Stimulated activated CD4-positive, alpha-beta T cell treated with anti-CD3 and anti-CD28 coated beads, TNF-alpha, amount 100 ng/mL, for 48 hours (primary cell): ENCODE results near the gene PEX11B.

Experiments
- DNase-seq, 3 donors: peaks; one replicate each; pipeline ENCODE4 v3.0.0-alpha.2; 2020; ENCODE audit warnings: low read depth in 3 of 3

Gene PEX11B

GRCh38 chr1:145908653-145909052 is 9.9 kb downstream of the PEX11B start:
- DNase-seq = no peak

- DNase-seq = no peak
These were observed 11.4 kb downstream of the PEX11B start for GRCh38 chr1:145906954-145907753.

GRCh38 chr1:145901312-145902021 is 17.1 kb downstream of the PEX11B start:
- no peak for DNase-seq

GRCh38 chr1:145898756-145899155 is 19.8 kb downstream of the PEX11B start:
- no peak for DNase-seq

GRCh38 chr1:145897969-145898368 is 20.5 kb downstream of the PEX11B start:
- DNase-seq = no peak

- DNase-seq = no peak
These were observed 23.0 kb downstream of the PEX11B start for GRCh38 chr1:145895471-145895870.

GRCh38 chr1:145893306-145894055 is 25.0 kb downstream of the PEX11B start:
- DNase-seq = no peak

GRCh38 chr1:145892486-145893087 is 25.9 kb downstream of the PEX11B start:
- DNase-seq = no peak

GRCh38 chr1:145891587-145892485 is 26.7 kb downstream of the PEX11B start:
- peak in 1 of 3 donors; percentile 17 for DNase-seq

- no peak for DNase-seq
These were observed 27.4 kb downstream of the PEX11B start for GRCh38 chr1:145891143-145891542.

GRCh38 chr1:145889722-145890121 is 28.8 kb downstream of the PEX11B start:
- no peak for DNase-seq

- no peak for DNase-seq
These were observed 30.9 kb downstream of the PEX11B start for GRCh38 chr1:145887631-145888030.

GRCh38 chr1:145886816-145887215 is 31.7 kb downstream of the PEX11B start:
- no peak for DNase-seq

GRCh38 chr1:145886390-145886789 is 32.1 kb downstream of the PEX11B start:
- DNase-seq = no peak

- DNase-seq = peak; percentile 74 to 87 (median 74)
These were observed 32.7 kb downstream of the PEX11B start, which contains the start of gene ANKRD35 for GRCh38 chr1:145885738-145886287. Gene ANKRD35 (minus strand): TSS chr1:145885866. CDS start chr1:145885758, 108 bp downstream.

GRCh38 chr1:145884675-145885074 is 33.8 kb downstream of the PEX11B start:
- DNase-seq = no peak

GRCh38 chr1:145879775-145880174 is 38.7 kb downstream of the PEX11B start:
- DNase-seq = no peak

- DNase-seq = no peak
These were observed 39.8 kb downstream of the PEX11B start for GRCh38 chr1:145878724-145879123.

GRCh38 chr1:145877923-145878486 is 40.5 kb downstream of the PEX11B start:
- no peak for DNase-seq

GRCh38 chr1:145874646-145875045 is 43.9 kb downstream of the PEX11B start:
- no peak for DNase-seq
